CD8-positive, alpha-beta memory T cell (primary cell): ENCODE data around the gene HES5. TPM values are rescaled to one million over a fixed set of nuclear protein-coding genes. Genes with fewer than 3 reads are reported as not detected.

Experiments used
- CTCF ChIA-PET: fragments of 350-600 bp; sonication (Branson Sonifier 250); formaldehyde crosslinking; loops from one replicate; lab custom pipeline; 2021; ENCODE audit warnings: antibody characterized with exemption; lab: Charles Lee
- POLR2A ChIA-PET: fragments of 350-600 bp; sonication (Branson Sonifier 250); formaldehyde crosslinking; loops from one replicate; lab custom pipeline; 2021; ENCODE audit warnings: antibody characterized with exemption; lab: Charles Lee
- DNase-seq, 5 donors: peaks; one replicate each; pipeline versions ENCODE4 v3.0.0 to v3.0.0-alpha.2; 2020 to 2022; ENCODE audit warnings: mixed read lengths in 1 of 5
- H3K27ac ChIP-seq: one replicate; pipeline ENCODE4 v1.7.0; 2013; ENCODE audit warnings: low read depth, mild to moderate bottlenecking, low read length, moderate library complexity
- H3K27me3 ChIP-seq: 2 replicates; pipeline ENCODE4 v1.7.0; 2013; ENCODE audit warnings: low read length, mild to moderate bottlenecking; ENCODE audit not compliant: insufficient read depth, poor library complexity, severe bottlenecking
- H3K36me3 ChIP-seq: 2 replicates; pipeline ENCODE4 v1.7.0; 2013; ENCODE audit warnings: mild to moderate bottlenecking, low read length, moderate library complexity; ENCODE audit not compliant: insufficient read depth
- H3K4me1 ChIP-seq: 2 replicates; pipeline ENCODE4 v1.7.0; 2013; ENCODE audit warnings: mild to moderate bottlenecking, low read length, moderate library complexity; ENCODE audit not compliant: insufficient read depth
- H3K4me3 ChIP-seq: 2 replicates; pipeline ENCODE4 v1.7.0; 2013; ENCODE audit warnings: mild to moderate bottlenecking, low read length
- H3K9me3 ChIP-seq: 2 replicates; pipeline ENCODE4 v1.7.0; 2013; ENCODE audit warnings: mild to moderate bottlenecking, low read length
- H3K27ac Mint-ChIP-seq, 8 donors: one replicate each; pipeline ENCODE4 v1.8.0; 2020 to 2021; ENCODE audit warnings: mixed read lengths in 8 of 8, mild to moderate bottlenecking in 6 of 8, inconsistent platforms in 3 of 8, moderate library complexity in 3 of 8
- H3K27me3 Mint-ChIP-seq, 2 donors: one replicate each; pipeline ENCODE4 v1.8.0; 2020 to 2021; ENCODE audit warnings: mixed read lengths in 2 of 2, mild to moderate bottlenecking in 1 of 2, moderate library complexity in 1 of 2
- H3K36me3 Mint-ChIP-seq, 3 donors: one replicate each; pipeline ENCODE4 v1.8.0; 2020 to 2021; ENCODE audit warnings: mixed read lengths in 3 of 3, inconsistent platforms in 1 of 3, mild to moderate bottlenecking in 1 of 3
- H3K4me1 Mint-ChIP-seq, 3 donors: one replicate each; pipeline ENCODE4 v1.8.0; 2020 to 2021; ENCODE audit warnings: mixed read lengths in 3 of 3, inconsistent platforms in 1 of 3, mild to moderate bottlenecking in 1 of 3
- H3K4me3 Mint-ChIP-seq, 7 donors: one replicate each; pipeline ENCODE4 v1.8.0; 2020 to 2021; ENCODE audit warnings: mixed read lengths in 7 of 7, mild to moderate bottlenecking in 6 of 7, moderate library complexity in 4 of 7, inconsistent platforms in 2 of 7
- H3K9me3 Mint-ChIP-seq, 5 donors: one replicate each; pipeline ENCODE4 v1.8.0; 2020 to 2022; ENCODE audit warnings: mixed read lengths in 5 of 5, mild to moderate bottlenecking in 3 of 5, moderate library complexity in 2 of 5, inconsistent platforms in 1 of 5
- polyA plus RNA-seq: library from polyadenylated mRNA; unstranded; fragments of 300-500 nt; fragmentation: Illumina TruSeq; gene quantifications from one replicate; pipeline ENCODE4 v1.2.3, GENCODE V29; 2021
- total RNA-seq, 2 experiments: library from RNA; stranded (reverse); gene quantifications; one replicate each; pipeline ENCODE4 v1.2.3, GENCODE V29; 2021

Gene HES5
- total and polyA plus RNA-seq, 3 experiments from 2014 or later, result not detected

DNA sequence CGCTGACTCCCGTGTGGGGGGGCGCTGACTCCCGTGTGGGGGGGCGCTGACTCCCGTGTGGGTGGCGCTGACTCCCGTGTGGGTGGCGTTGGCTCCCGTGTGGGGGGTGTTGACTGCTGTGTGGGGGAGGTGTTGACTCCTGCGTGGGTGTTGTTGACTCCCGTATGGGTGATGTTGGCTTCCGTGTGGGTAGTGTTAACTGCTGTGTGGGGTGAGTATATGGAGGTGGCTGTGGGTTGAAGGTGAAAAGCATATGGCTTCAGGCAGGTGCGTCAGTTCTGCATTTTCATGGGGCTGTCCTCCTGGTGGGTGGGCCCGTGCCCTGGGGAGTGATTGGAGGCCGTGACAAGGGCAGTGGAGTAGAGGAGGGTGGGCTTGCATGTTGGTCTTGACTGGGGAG lies 46.1 kb downstream of the HES5 start:
- Histone ChIP-seq H3K36me3 (peaks cover 3% of the 10 kb centered on the region), H3K9me3 (peaks cover 8% of the 10 kb centered on the region), H3K4me3 (no peak overlapping the region), H3K27ac (no peak overlapping the region), H3K4me1 (no peaks in the 10 kb centered on the region), H3K27me3 (no peaks in the 10 kb centered on the region)
- Mint-ChIP-seq H3K4me1 (peaks cover 3 to 6% (median 5%) of the 10 kb centered on the region in 3 donors), H3K27ac (peak overlapping the region in 4 of 8 donors; percentile 2 to 83 (median 59)), H3K36me3 (peaks cover 2 to 16% (median 11%) of the 10 kb centered on the region in 3 donors), H3K4me3 (peak overlapping the region in 1 of 7 donors; percentile 80), H3K9me3 (peaks cover 0 to 9% (median 0%) of the 10 kb centered on the region in 5 donors), H3K27me3 (no peaks in the 10 kb centered on the region)
- DNase-seq, result no peak
- ChIA-PET POLR2A (no interaction called here), CTCF (no interaction called here)

DNA sequence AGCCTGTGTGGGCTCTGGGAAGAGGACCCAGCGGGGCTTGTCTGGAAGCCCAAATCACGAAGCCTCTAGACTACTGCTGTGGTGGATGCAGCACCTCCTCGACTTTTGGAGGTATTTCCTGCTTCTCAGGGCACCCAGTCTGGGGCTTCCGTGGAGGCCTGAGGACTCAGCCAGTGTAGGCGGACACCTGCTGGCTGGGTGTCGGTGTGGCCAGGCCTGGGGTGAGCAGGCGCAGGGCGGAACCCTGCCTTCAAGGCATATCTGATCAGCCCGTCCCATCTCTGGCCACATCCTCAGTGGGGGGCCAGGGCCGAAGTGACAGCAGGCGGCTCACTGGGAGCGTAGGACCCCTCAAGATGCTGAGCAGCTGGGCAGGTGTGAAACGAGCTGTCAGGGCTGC lies 47.0 kb downstream of the HES5 start:
- Histone ChIP-seq H3K4me1 (no peaks in the 10 kb centered on the region), H3K36me3 (no peaks in the 10 kb centered on the region), H3K27ac (no peak overlapping the region), H3K9me3 (no peaks in the 10 kb centered on the region), H3K4me3 (no peak overlapping the region), H3K27me3 (no peaks in the 10 kb centered on the region)
- ChIA-PET POLR2A (no interaction called here), CTCF (no interaction called here)
- Mint-ChIP-seq H3K27ac (no peak overlapping the region), H3K4me1 (peaks cover 3 to 6% (median 5%) of the 10 kb centered on the region in 3 donors), H3K4me3 (no peak overlapping the region), H3K36me3 (peaks cover 2 to 7% (median 5%) of the 10 kb centered on the region in 3 donors), H3K27me3 (no peaks in the 10 kb centered on the region), H3K9me3 (peaks cover 0 to 3% (median 0%) of the 10 kb centered on the region in 5 donors)
- DNase-seq, result no peak

DNA sequence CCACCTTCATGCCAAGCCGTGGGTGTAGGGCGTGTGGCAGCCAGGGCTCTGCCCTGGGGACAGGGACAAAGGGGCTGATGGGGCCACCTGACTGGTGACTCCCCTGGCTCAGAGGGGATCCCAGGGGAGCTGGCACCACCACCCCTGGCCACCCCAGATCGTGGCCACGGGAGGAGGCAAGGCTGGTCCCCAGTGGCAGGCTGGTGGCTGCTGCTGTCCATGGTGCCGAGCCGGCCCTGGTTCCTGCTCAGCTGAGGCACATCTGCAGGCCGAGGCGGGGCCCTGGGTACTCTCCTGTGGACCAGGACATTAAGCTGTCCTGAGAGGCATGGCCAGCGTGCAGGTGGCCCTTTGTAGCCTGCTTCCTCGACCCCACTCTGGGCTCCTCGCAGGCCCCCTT lies 47.5 kb downstream of the HES5 start:
- DNase-seq, result no peak
- Mint-ChIP-seq H3K36me3 (peaks cover 0 to 2% (median under 1%) of the 10 kb centered on the region in 3 donors), H3K9me3 (no peaks in the 10 kb centered on the region), H3K4me1 (peaks cover 3 to 6% (median 5%) of the 10 kb centered on the region in 3 donors), H3K4me3 (no peak overlapping the region), H3K27me3 (no peaks in the 10 kb centered on the region), H3K27ac (no peak overlapping the region)
- ChIA-PET POLR2A (no interaction called here), CTCF (no interaction called here)
- Histone ChIP-seq H3K9me3 (no peaks in the 10 kb centered on the region), H3K36me3 (no peaks in the 10 kb centered on the region), H3K27ac (no peak overlapping the region), H3K27me3 (no peaks in the 10 kb centered on the region), H3K4me1 (no peaks in the 10 kb centered on the region), H3K4me3 (no peak overlapping the region)

DNA sequence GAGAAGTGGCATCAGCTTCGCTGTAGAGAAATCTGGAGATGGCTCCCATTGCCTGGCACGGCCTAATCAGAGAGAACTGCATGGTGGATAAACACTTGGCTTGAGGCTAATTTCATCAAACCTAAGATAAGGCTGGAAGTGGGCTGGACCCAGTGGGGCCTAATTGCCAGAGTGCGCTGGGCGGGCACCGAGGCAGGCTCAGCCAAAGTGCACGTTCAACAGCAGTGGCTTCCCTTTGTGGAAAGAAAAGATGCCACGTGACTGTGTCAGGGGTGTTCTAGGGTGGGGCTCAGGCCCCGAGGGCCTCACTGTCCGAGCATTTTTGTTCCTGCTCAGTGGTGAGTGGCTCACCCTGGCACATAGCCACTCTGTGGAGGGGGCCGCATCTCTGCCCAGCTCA lies 48.2 kb downstream of the HES5 start:
- Histone ChIP-seq H3K36me3 (no peaks in the 10 kb centered on the region), H3K9me3 (no peaks in the 10 kb centered on the region), H3K27me3 (no peaks in the 10 kb centered on the region), H3K27ac (no peak overlapping the region), H3K4me1 (no peaks in the 10 kb centered on the region), H3K4me3 (no peak overlapping the region)
- no peaks in the 10 kb centered on the region for H3K9me3 Mint-ChIP-seq
- no peaks in the 10 kb centered on the region for H3K27me3 Mint-ChIP-seq
- no peaks in the 10 kb centered on the region for H3K36me3 Mint-ChIP-seq
- ChIA-PET POLR2A (no interaction called here), CTCF (no interaction called here)
- H3K4me1 Mint-ChIP-seq, result peaks cover 3 to 6% (median 5%) of the 10 kb centered on the region in 3 donors
- H3K4me3 Mint-ChIP-seq, result no peak overlapping the region
- H3K27ac Mint-ChIP-seq, result peak overlapping the region in 1 of 8 donors; percentile 21
- DNase-seq, result no peak

DNA sequence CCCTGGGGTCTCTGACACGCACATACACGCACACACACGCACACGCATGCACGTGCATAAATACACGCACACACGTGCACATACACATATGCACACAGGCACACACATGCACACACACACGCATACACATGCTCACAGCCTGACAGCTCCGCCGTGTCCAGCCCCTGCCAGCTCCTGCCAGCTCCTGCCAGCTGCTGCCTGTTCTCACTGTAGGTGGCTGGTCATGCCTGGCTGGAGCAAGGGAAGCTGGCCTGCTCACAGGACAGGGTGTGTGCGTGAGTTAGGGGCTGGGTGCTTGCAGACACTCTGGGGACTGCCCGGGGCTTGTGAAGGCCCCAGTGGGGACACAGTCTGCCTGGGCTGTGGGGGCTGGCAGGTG lies 49.1 kb downstream of the HES5 start:
- Mint-ChIP-seq H3K27ac (peak overlapping the region in 1 of 8 donors; percentile 48), H3K4me3 (no peak overlapping the region), H3K36me3 (no peaks in the 10 kb centered on the region), H3K27me3 (no peaks in the 10 kb centered on the region), H3K9me3 (no peaks in the 10 kb centered on the region), H3K4me1 (peaks cover 3 to 6% (median 5%) of the 10 kb centered on the region in 3 donors)
- DNase-seq, result no peak
- ChIA-PET CTCF (no interaction called here), POLR2A (no interaction called here)
- H3K4me1 ChIP-seq, result no peaks in the 10 kb centered on the region
- no peaks in the 10 kb centered on the region for H3K36me3 ChIP-seq
- H3K9me3 ChIP-seq, result no peaks in the 10 kb centered on the region
- no peak overlapping the region for H3K27ac ChIP-seq
- H3K4me3 ChIP-seq, result no peak overlapping the region
- H3K27me3 ChIP-seq, result no peaks in the 10 kb centered on the region

DNA sequence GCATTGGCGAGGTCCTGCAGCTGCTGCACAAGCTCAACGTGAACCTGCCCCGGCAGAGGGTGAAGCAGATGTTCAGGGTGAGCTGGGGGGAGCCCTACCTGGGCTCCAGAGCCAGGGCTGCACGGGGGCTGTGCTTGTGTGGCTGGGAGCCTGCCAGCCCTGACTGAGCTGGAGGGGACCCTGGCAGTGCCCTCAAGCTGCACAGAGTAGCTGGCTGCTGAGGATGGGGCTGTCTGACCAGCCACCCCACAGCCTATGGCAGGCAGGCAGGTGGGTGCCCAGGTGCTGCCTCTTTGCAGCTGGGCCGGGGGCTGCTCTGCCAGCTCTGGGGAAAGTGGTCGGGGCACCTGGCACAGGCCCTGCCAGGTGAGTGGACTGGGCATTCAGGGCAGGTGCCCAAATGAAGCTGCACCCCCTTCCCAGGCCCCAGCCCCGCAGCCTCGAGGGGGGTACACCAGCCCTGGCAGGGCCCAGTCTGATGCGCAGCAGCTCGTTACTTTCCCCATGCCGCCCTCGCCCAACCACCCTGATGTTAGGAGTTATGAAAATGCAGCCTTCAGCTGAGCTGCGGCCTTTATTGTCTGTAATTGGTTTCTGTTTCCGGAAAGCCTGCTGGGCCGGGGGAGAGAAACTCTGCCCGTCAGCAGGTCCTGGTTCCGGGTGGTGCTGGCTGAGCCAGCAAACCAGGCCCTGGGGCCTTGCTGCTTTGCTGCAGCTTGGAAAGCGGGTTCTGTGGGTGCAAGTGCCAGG lies 49.7 kb downstream of the HES5 start:
- Histone ChIP-seq H3K36me3 (no peaks in the 10 kb centered on the region), H3K4me1 (no peaks in the 10 kb centered on the region), H3K27ac (no peak overlapping the region), H3K27me3 (no peaks in the 10 kb centered on the region), H3K9me3 (no peaks in the 10 kb centered on the region), H3K4me3 (no peak overlapping the region)
- H3K27me3 Mint-ChIP-seq, result no peaks in the 10 kb centered on the region
- no peak overlapping the region for H3K4me3 Mint-ChIP-seq
- peak overlapping the region in 1 of 8 donors; percentile 48 for H3K27ac Mint-ChIP-seq
- ChIA-PET CTCF (no interaction called here), POLR2A (no interaction called here)
- no peak for DNase-seq
- no peaks in the 10 kb centered on the region for H3K36me3 Mint-ChIP-seq
- H3K9me3 Mint-ChIP-seq, result no peaks in the 10 kb centered on the region
- peaks cover 3 to 6% (median 5%) of the 10 kb centered on the region in 3 donors for H3K4me1 Mint-ChIP-seq

DNA sequence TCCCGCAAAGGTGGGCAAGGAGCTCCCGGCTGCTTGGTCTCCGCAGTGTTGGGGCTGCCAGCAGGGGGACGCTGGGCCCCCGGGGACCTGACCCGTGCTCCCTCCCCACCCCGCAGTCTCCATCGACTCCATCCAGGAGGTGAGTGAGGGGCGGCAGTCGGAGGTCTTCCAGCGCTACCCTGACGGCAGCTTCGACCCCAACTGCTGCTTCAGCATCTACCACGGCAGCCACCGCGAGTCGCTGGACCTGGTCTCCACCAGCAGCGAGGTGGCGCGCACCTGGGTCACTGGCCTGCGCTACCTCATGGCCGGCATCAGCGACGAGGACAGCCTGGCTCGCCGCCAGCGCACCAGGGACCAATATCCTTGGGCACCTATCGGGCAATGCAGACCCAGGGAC lies 50.4 kb downstream of the HES5 start:
- no peaks in the 10 kb centered on the region for H3K9me3 ChIP-seq
- H3K36me3 ChIP-seq, result no peaks in the 10 kb centered on the region
- Mint-ChIP-seq H3K4me3 (no peak overlapping the region), H3K4me1 (peaks cover 3 to 6% (median 5%) of the 10 kb centered on the region in 3 donors), H3K27me3 (no peaks in the 10 kb centered on the region), H3K27ac (no peak overlapping the region), H3K9me3 (no peaks in the 10 kb centered on the region), H3K36me3 (no peaks in the 10 kb centered on the region)
- H3K27me3 ChIP-seq, result no peaks in the 10 kb centered on the region
- no peaks in the 10 kb centered on the region for H3K4me1 ChIP-seq
- POLR2A ChIA-PET, result no interaction called here
- no peak for DNase-seq
- H3K27ac ChIP-seq, result no peak overlapping the region
- H3K4me3 ChIP-seq, result no peak overlapping the region
- CTCF ChIA-PET, result no interaction called here

DNA sequence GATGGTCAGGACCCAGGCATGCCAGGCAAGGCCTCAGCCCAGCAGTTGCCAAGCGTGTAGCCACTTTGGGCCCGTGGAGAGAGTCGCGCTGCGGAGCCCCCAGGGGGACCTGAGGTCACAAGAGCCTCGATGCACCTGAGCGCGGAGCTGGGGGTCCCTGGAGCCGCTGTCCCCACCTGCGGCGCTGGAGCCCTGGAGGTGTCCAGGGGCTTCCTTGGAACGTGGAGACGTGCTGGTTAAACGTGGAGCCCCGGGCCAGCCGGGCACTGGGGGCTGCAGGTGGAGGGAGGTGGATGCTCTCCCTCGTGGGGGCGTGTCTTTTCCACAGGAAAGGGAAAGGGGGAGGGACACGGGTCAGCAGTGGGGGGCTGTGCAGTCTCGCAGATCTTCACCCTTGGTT lies 50.9 kb downstream of the HES5 start:
- no peaks in the 10 kb centered on the region for H3K9me3 ChIP-seq
- Mint-ChIP-seq H3K27ac (no peak overlapping the region), H3K36me3 (no peaks in the 10 kb centered on the region), H3K27me3 (no peaks in the 10 kb centered on the region), H3K4me3 (no peak overlapping the region), H3K9me3 (no peaks in the 10 kb centered on the region), H3K4me1 (peaks cover 3 to 4% (median 4%) of the 10 kb centered on the region in 3 donors)
- H3K4me1 ChIP-seq, result no peaks in the 10 kb centered on the region
- no peaks in the 10 kb centered on the region for H3K36me3 ChIP-seq
- no peak overlapping the region for H3K4me3 ChIP-seq
- CTCF ChIA-PET, result no interaction called here
- H3K27ac ChIP-seq, result no peak overlapping the region
- POLR2A ChIA-PET, result no interaction called here
- DNase-seq, result no peak
- no peaks in the 10 kb centered on the region for H3K27me3 ChIP-seq
